Spinal cord (tissue), 10 donors: ENCODE data around the gene PHKA2. TPM values are rescaled to one million over a fixed set of nuclear protein-coding genes. Genes with fewer than 3 reads are reported as not detected.

Experiments used
- DNase-seq, 6 donors: peaks; one replicate each; pipeline versions ENCODE4 v3.0.0 to v3.0.0-alpha.2; 2013 to 2015; ENCODE audit warnings: low spot score in 6 of 6, low read depth in 4 of 6
- H3K27ac ChIP-seq: one replicate; pipeline ENCODE4 v1.5.1; 2013; ENCODE audit warnings: low read depth, low read length, control low read depth
- H3K27me3 ChIP-seq: one replicate; pipeline ENCODE4 v1.6.1; 2013; ENCODE audit warnings: low read length; ENCODE audit not compliant: control insufficient read depth, insufficient read depth
- H3K36me3 ChIP-seq: one replicate; pipeline ENCODE4 v1.6.1; 2013; ENCODE audit warnings: low read length; ENCODE audit not compliant: control insufficient read depth, insufficient read depth
- H3K4me1 ChIP-seq: one replicate; pipeline ENCODE4 v1.6.1; 2013; ENCODE audit warnings: low read length; ENCODE audit not compliant: control insufficient read depth, insufficient read depth
- H3K4me3 ChIP-seq: one replicate; pipeline ENCODE4 v1.5.1; 2013; ENCODE audit warnings: low read depth, low read length, control low read depth
- H3K9me3 ChIP-seq: one replicate; pipeline ENCODE4 v1.6.1; 2013; ENCODE audit warnings: low read length; ENCODE audit not compliant: control insufficient read depth, insufficient read depth
- WGBS: methylation state at CpG from one replicate; pipeline ENCODE4 v1.1.5; 2013; ENCODE audit warnings: missing lambda C conversion rate; ENCODE audit not compliant: insufficient coverage; 5-methylcytosine and 5-hydroxymethylcytosine counted together
- polyA plus RNA-seq, 2 donors: library from polyadenylated mRNA; unstranded; fragments of 120-200 nt; gene quantifications; one replicate each; pipeline ENCODE4 v1.2.1, GENCODE V29; 2013; ENCODE audit not compliant: insufficient read length in 2 of 2
- total RNA-seq, 2 donors: library from RNA; depleted of rRNA in 1 of 2; stranded (reverse); fragments of 120-200 nt in 1 of 2; fragments of >200 nt in 1 of 2; gene quantifications; one replicate each; pipeline versions ENCODE4 v1.2.3 to v1.2.4, GENCODE V29; 2013 to 2014
- donor health status: healthy.

The PHKA2 gene
- total and polyA plus RNA-seq, 4 donors = 16.8 to 31.7 (median 24.2) TPM

GRCh38 chrX:18956303-18957032, 27.4 kb downstream of the PHKA2 start:
- no peaks in the 10 kb centered on the region for H3K9me3 ChIP-seq
- H3K4me3 ChIP-seq = no peak overlapping the region
- no peaks in the 10 kb centered on the region for H3K4me1 ChIP-seq
- H3K27me3 ChIP-seq = peaks cover 2% of the 10 kb centered on the region
- no peak for DNase-seq
- 96% methylated on average over 4 of the region's 7 CpGs for whole genome bisulfite sequencing
- H3K36me3 ChIP-seq = peaks cover 2% of the 10 kb centered on the region
- H3K27ac ChIP-seq = no peak overlapping the region

- Histone ChIP-seq H3K27ac (no peak overlapping the region), H3K27me3 (peaks cover 2% of the 10 kb centered on the region), H3K4me1 (no peaks in the 10 kb centered on the region), H3K9me3 (no peaks in the 10 kb centered on the region), H3K4me3 (no peak overlapping the region), H3K36me3 (peaks cover 8% of the 10 kb centered on the region)
- DNase-seq = no peak
- WGBS = 100% methylated on average over 1 of the region's 4 CpGs
Observed at GRCh38 chrX:18955676-18956075, 28.2 kb downstream of the PHKA2 start.

- WGBS = 70% methylated on average over 10 of the region's 10 CpGs
- Histone ChIP-seq H3K4me1 (no peaks in the 10 kb centered on the region), H3K36me3 (peaks cover 15% of the 10 kb centered on the region), H3K9me3 (no peaks in the 10 kb centered on the region), H3K27ac (no peak overlapping the region), H3K4me3 (no peak overlapping the region), H3K27me3 (peaks cover 2% of the 10 kb centered on the region)
- no peak for DNase-seq
Observed at GRCh38 chrX:18951032-18951431, 32.9 kb downstream of the PHKA2 start.

GRCh38 chrX:18949944-18950301, 34.0 kb downstream of the PHKA2 start:
- Histone ChIP-seq H3K4me1 (no peaks in the 10 kb centered on the region), H3K36me3 (peaks cover 15% of the 10 kb centered on the region), H3K27me3 (peaks cover 2% of the 10 kb centered on the region), H3K27ac (no peak overlapping the region), H3K9me3 (no peaks in the 10 kb centered on the region), H3K4me3 (no peak overlapping the region)
- no peak for DNase-seq
- WGBS = 80% methylated on average over 8 of the region's 8 CpGs

GRCh38 chrX:18949291-18949943, 34.5 kb downstream of the PHKA2 start:
- no CpG with 5 or more reads among the region's 4 CpGs for WGBS
- H3K4me3 ChIP-seq = no peak overlapping the region

GRCh38 chrX:18946611-18947010, 37.3 kb downstream of the PHKA2 start:
- DNase-seq = no peak
- H3K27ac ChIP-seq = no peak overlapping the region
- H3K9me3 ChIP-seq = no peaks in the 10 kb centered on the region
- peaks cover 13% of the 10 kb centered on the region for H3K36me3 ChIP-seq
- H3K27me3 ChIP-seq = no peaks in the 10 kb centered on the region
- WGBS = 81% methylated on average over 3 of the region's 4 CpGs
- H3K4me3 ChIP-seq = no peak overlapping the region
- no peaks in the 10 kb centered on the region for H3K4me1 ChIP-seq

More at GRCh38 chrX:18949291-18949943, 34.5 kb downstream of the PHKA2 start:
- Histone ChIP-seq H3K36me3 (peaks cover 15% of the 10 kb centered on the region), H3K4me1 (no peaks in the 10 kb centered on the region), H3K27me3 (peaks cover 2% of the 10 kb centered on the region), H3K9me3 (no peaks in the 10 kb centered on the region), H3K27ac (no peak overlapping the region)
- no peak for DNase-seq

GRCh38 chrX:18946157-18946556, 37.8 kb downstream of the PHKA2 start:
- 92% methylated on average over 5 of the region's 6 CpGs for WGBS
- H3K4me1 ChIP-seq = no peaks in the 10 kb centered on the region
- no peak overlapping the region for H3K27ac ChIP-seq
- H3K9me3 ChIP-seq = no peaks in the 10 kb centered on the region
- DNase-seq = no peak
- peaks cover 12% of the 10 kb centered on the region for H3K36me3 ChIP-seq
- H3K27me3 ChIP-seq = no peaks in the 10 kb centered on the region
- no peak overlapping the region for H3K4me3 ChIP-seq

GRCh38 chrX:18945483-18945882, 38.4 kb downstream of the PHKA2 start:
- Histone ChIP-seq H3K36me3 (peaks cover 9% of the 10 kb centered on the region), H3K27ac (no peak overlapping the region), H3K4me3 (no peak overlapping the region), H3K27me3 (no peaks in the 10 kb centered on the region), H3K4me1 (no peaks in the 10 kb centered on the region), H3K9me3 (no peaks in the 10 kb centered on the region)
- WGBS = no CpG with 5 or more reads among the region's 2 CpGs
- no peak for DNase-seq

- no peak for DNase-seq
- Histone ChIP-seq H3K4me3 (no peak overlapping the region), H3K9me3 (no peaks in the 10 kb centered on the region), H3K4me1 (no peaks in the 10 kb centered on the region), H3K27me3 (no peaks in the 10 kb centered on the region), H3K36me3 (peaks cover 8% of the 10 kb centered on the region), H3K27ac (no peak overlapping the region)
- WGBS = 66% methylated on average over 3 of the region's 4 CpGs
Observed at GRCh38 chrX:18944482-18944881, 39.4 kb downstream of the PHKA2 start.

- DNase-seq = no peak
- Histone ChIP-seq H3K9me3 (no peaks in the 10 kb centered on the region), H3K27me3 (no peaks in the 10 kb centered on the region), H3K4me1 (no peaks in the 10 kb centered on the region), H3K36me3 (peaks cover 4% of the 10 kb centered on the region), H3K4me3 (no peak overlapping the region), H3K27ac (no peak overlapping the region)
- WGBS = no CpG with 5 or more reads among the region's 2 CpGs
Observed at GRCh38 chrX:18941896-18942295, 42.0 kb downstream of the PHKA2 start.
